Prostate gland (tissue), 2 donors: ENCODE data around the gene LRRC28. TPM values are rescaled to one million over a fixed set of nuclear protein-coding genes. Genes with fewer than 3 reads are reported as not detected.
A peak's percentile ranks its signal among the peaks of the same experiment; 100 is the strongest.

Experiments
- DNase-seq: peaks from one replicate; pipeline ENCODE4 v3.0.0-alpha.2; 2019; ENCODE audit warnings: low spot score
- H3K27ac ChIP-seq, 2 donors: fragments of 200-600 bp; sonication (generic); 2 replicates each; pipeline ENCODE4 v1.5.1; 2017 to 2019
- H3K27me3 ChIP-seq: fragments of 200-600 bp; sonication (generic); replicated peaks from 2 replicates; pipeline ENCODE4 v1.5.1; 2019; ENCODE audit not compliant: insufficient read depth
- H3K36me3 ChIP-seq, 2 donors: fragments of 200-600 bp; sonication (generic); 1 replicate in 1 of 2; 2 replicates in 1 of 2; pipeline versions ENCODE4 v1.5.1 to v1.8.1; 2017 to 2019
- H3K4me1 ChIP-seq: fragments of 200-600 bp; sonication (generic); replicated peaks from 2 replicates; pipeline ENCODE4 v1.5.1; 2019
- H3K4me3 ChIP-seq, 2 donors: fragments of 200-600 bp; sonication (generic); 2 replicates each; pipeline ENCODE4 v1.5.1; 2017 to 2019
- H3K9me3 ChIP-seq: fragments of 200-600 bp; sonication (generic); 2 replicates; pipeline ENCODE4 v1.5.1; 2017
- POLR2A ChIP-seq: fragments of 450-650 bp; IDR thresholded peaks from one replicate; pipeline ENCODE4 v1.6.1; 2016; ENCODE audit warnings: antibody characterized with exemption, mild to moderate bottlenecking
- POLR2AphosphoS5 ChIP-seq: sonication (generic); formaldehyde crosslinking; IDR thresholded peaks from one replicate; pipeline ENCODE4 v1.6.1; 2017; ENCODE audit warnings: antibody characterized with exemption
- WGBS: methylation state at CpG from one replicate; pipeline ENCODE4 v1.1.5; 2018; 5-methylcytosine and 5-hydroxymethylcytosine counted together
- intact Hi-C: fragments of 100-400 bp; cut with DNase I; formaldehyde crosslinking; loops from one replicate; pipeline ENCODE4 v1.14.2; 2022
- total RNA-seq, 2 donors: library from RNA; depleted of rRNA; stranded (reverse); fragments of >200 nt; gene quantifications; one replicate each; pipeline ENCODE4 v1.1.0, GENCODE V29; 2016
- TF ChIP-seq, protein P1 (sequence below), 4 experiments: fragments of 200-600 bp in 2 of 4; fragments of 450-650 bp in 2 of 4; sonication (generic) in 2 of 4; IDR thresholded peaks; 1 replicate in 3 of 4; 2 replicates in 1 of 4; pipeline ENCODE4 v1.5.1; 2016 to 2019; ENCODE audit warnings: antibody characterized with exemption in 4 of 4, mild to moderate bottlenecking in 2 of 4, moderate library complexity in 2 of 4

Gene LRRC28
- total RNA-seq, 2 donors from 2014 or later = 16.0 to 36.8 TPM

DNA sequence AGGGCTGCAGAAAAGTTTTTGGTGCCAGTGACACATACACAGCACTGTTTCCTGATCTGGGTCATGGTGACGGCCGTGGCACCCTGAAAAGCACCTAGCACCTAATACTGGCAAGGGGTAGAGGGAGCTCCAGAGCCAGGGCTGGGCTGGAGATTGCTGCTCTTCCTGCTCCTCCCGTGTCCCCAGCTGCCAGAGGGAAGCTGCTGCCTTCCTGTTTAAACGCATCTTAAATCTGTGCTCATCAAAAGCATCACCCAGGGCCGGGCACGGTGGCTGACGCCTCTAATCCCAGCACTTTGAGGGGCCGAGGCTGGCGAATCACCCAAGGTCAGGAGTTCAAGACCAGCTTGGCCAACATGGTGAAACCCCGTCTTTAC, 157.8 kb downstream of the LRRC28 start:
- peak overlapping the region in 1 of 2 donors; percentile 39 for H3K27ac ChIP-seq
- no peaks in the 10 kb centered on the region for H3K9me3 ChIP-seq
- H3K36me3 ChIP-seq = no peaks in the 10 kb centered on the region
- peak; percentile 69 for DNase-seq
- WGBS = 9% methylated on average over 10 of the region's 10 CpGs
- TF ChIP-seq POLR2AphosphoS5 (peak; percentile 56), POLR2A (no peak)
- TF ChIP-seq, protein P1, sequence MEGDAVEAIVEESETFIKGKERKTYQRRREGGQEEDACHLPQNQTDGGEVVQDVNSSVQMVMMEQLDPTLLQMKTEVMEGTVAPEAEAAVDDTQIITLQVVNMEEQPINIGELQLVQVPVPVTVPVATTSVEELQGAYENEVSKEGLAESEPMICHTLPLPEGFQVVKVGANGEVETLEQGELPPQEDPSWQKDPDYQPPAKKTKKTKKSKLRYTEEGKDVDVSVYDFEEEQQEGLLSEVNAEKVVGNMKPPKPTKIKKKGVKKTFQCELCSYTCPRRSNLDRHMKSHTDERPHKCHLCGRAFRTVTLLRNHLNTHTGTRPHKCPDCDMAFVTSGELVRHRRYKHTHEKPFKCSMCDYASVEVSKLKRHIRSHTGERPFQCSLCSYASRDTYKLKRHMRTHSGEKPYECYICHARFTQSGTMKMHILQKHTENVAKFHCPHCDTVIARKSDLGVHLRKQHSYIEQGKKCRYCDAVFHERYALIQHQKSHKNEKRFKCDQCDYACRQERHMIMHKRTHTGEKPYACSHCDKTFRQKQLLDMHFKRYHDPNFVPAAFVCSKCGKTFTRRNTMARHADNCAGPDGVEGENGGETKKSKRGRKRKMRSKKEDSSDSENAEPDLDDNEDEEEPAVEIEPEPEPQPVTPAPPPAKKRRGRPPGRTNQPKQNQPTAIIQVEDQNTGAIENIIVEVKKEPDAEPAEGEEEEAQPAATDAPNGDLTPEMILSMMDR (IDR thresholded peaks at IDR 0.05) = peak in 3 of 4 experiments; percentile 46 to 73 (median 52)
- intact Hi-C loops = loop anchor here (10.0 kb wide), 2 partner anchors 114 to 296 kb away; no protein-coding TSS in a partner anchor
- H3K4me3 ChIP-seq = no peak overlapping the region
- no peaks in the 10 kb centered on the region for H3K27me3 ChIP-seq
- H3K4me1 ChIP-seq = no peaks in the 10 kb centered on the region

DNA sequence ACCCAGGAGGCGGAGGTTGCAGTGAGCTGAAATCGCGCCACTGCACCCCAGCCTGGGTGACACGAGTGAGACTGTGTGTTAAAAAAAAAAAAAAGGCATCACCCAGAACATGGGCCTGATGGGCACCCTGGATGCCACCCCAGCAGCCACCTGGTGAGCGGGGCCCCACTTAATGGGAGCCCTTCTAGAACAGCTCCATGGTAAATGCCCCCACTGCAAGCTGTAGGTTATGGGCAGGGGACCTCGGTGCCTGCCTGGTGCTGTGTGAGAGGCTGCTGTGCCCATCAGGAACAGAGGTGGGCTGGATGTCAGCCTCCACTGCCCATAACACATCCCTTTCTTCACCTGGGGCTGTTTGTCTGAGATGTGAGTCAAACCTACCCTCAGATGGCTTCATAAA, 158.3 kb downstream of the LRRC28 start:
- 83% methylated on average over 6 of the region's 6 CpGs for WGBS
- TF ChIP-seq POLR2A (no peak), POLR2AphosphoS5 (no peak)
- TF ChIP-seq, protein P1 (IDR thresholded peaks at IDR 0.05) = no peak
- no peaks in the 10 kb centered on the region for H3K36me3 ChIP-seq
- H3K27me3 ChIP-seq = no peaks in the 10 kb centered on the region
- H3K27ac ChIP-seq = peak overlapping the region in 1 of 2 donors; percentile 39
- H3K4me3 ChIP-seq = no peak overlapping the region
- no peaks in the 10 kb centered on the region for H3K9me3 ChIP-seq
- intact Hi-C loops = loop anchor here (10.0 kb wide), 2 partner anchors 115 to 295 kb away; no protein-coding TSS in a partner anchor
- no peaks in the 10 kb centered on the region for H3K4me1 ChIP-seq
- DNase-seq = no peak

DNA sequence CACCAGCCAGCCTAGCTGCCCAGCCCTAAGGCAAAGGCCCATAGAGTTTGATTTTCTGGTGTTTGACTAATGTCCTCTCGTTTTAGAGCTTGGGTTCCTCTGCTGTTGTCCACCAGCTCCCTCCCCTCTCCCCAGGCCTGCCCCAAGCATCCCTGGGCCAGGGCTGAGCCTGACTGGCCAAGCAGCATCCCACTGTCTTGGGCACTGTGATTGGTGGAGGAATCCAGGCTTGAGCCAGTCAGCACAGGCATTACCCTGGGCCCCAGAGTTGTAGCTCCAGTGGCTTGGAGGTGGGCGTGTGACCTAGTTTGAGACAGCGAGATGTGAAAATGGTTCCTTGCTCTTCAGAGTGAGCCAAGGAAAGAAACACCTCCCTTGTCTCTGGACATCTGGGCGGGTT, 159.2 kb downstream of the LRRC28 start:
- Histone ChIP-seq H3K27me3 (no peaks in the 10 kb centered on the region), H3K27ac (no peak overlapping the region), H3K36me3 (no peaks in the 10 kb centered on the region), H3K4me3 (no peak overlapping the region), H3K9me3 (no peaks in the 10 kb centered on the region), H3K4me1 (no peaks in the 10 kb centered on the region)
- no peak for DNase-seq
- intact Hi-C loops = no loop called here
- WGBS = 87% methylated on average over 4 of the region's 4 CpGs
- TF ChIP-seq POLR2A (no peak), POLR2AphosphoS5 (no peak)
- TF ChIP-seq, protein P1 (IDR thresholded peaks at IDR 0.05) = no peak

DNA sequence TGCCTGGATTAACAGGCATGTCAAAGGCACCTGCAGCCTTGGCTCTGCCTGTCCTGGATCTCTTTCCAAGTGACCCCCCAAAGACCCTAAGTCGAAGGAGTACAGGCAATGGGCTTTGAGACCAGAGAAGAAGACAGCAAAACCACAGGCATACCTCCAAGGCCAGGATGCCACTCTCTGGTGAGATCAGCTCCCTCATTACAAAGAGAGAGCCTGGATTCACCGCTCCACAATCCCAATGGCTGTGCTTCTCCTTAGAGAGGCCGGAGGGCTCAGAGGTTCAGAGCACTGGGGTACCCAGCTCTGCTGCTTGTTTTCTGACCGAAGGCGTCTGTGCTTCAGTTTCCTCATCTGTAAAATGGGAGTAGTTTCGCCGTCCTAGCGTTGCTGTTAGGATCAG, 160.0 kb downstream of the LRRC28 start:
- intact Hi-C loops = no loop called here
- Histone ChIP-seq H3K27ac (no peak overlapping the region), H3K36me3 (no peaks in the 10 kb centered on the region), H3K27me3 (no peaks in the 10 kb centered on the region), H3K9me3 (no peaks in the 10 kb centered on the region), H3K4me3 (no peak overlapping the region), H3K4me1 (no peaks in the 10 kb centered on the region)
- TF ChIP-seq POLR2AphosphoS5 = no peak
- no peak for TF ChIP-seq POLR2A
- TF ChIP-seq, protein P1 (IDR thresholded peaks at IDR 0.05) = no peak
- 90% methylated on average over 8 of the region's 8 CpGs for WGBS
- no peak for DNase-seq

DNA sequence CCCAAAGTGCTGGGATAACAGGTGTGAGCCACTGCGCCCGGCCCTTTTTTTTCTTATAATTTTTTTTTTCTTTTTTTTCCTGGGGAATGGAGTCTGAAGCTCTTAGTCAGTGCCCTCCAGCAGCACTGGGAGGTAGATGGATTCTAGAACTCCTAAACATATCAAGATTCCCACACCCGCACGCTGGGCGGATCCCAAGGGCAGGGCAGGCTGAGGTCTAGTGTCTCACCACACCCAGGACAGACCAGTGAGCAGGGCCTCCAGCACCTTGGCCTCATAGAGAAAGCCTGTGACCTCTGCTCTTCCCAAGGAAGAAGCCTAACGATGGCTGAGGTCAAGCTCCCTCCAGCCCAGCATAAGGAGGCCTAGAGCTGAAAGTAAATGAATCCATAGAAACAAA, 160.8 kb downstream of the LRRC28 start:
- intact Hi-C loops = no loop called here
- Histone ChIP-seq H3K27ac (no peak overlapping the region), H3K36me3 (no peaks in the 10 kb centered on the region), H3K27me3 (no peaks in the 10 kb centered on the region), H3K4me1 (no peaks in the 10 kb centered on the region), H3K9me3 (no peaks in the 10 kb centered on the region), H3K4me3 (no peak overlapping the region)
- TF ChIP-seq POLR2AphosphoS5 (no peak), POLR2A (no peak)
- TF ChIP-seq, protein P1 (IDR thresholded peaks at IDR 0.05) = no peak
- DNase-seq = no peak
- 93% methylated on average over 6 of the region's 6 CpGs for WGBS
